Measurements from ENCODE around the gene UGT1A10.
"Not testable (repeated sequence)": the region's sequence is repeated elsewhere in the genome, so short reads cannot be mapped to it uniquely, and the experiment has no call there.

UGT1A10 gene

GRCh38 chr2:233636306-233636705, at the start of gene UGT1A10:
Gene UGT1A10, plus strand, starts transcription at chr2:233636448. Its CDS starts 75 bp downstream, at chr2:233636523.
- not testable (repeated sequence) for DNase-seq

- DNase-seq: no peak
These were observed 47.8 kb upstream of the UGT1A10 start for GRCh38 chr2:233588400-233588799.

- DNase-seq: not testable (repeated sequence)
These were observed 43.5 kb upstream of the UGT1A10 start for GRCh38 chr2:233592706-233593105.

DNA sequence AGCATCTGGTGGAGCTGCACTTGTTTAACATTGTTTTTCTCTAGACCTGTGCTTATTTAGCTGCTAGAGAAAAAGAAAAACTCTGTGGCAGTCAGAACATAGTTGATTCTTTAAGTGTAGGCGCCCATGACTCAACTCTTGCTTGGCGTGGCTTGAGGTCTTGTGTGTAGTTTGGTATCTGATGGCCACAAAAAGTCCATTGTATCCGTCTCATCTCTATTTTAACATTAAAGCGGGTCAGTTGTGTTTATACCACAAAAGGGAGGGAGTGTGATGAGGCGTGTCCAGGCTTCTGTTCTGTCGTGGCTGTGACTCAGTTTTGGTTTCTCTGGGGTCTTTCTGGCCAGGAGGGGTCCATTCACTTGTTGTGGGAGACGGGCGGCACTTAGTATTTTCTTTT, 43.0 kb upstream of the UGT1A10 start:
- no peak for DNase-seq

- DNase-seq: no peak
These were observed 38.7 kb upstream of the UGT1A10 start for GRCh38 chr2:233597522-233597921.

DNA sequence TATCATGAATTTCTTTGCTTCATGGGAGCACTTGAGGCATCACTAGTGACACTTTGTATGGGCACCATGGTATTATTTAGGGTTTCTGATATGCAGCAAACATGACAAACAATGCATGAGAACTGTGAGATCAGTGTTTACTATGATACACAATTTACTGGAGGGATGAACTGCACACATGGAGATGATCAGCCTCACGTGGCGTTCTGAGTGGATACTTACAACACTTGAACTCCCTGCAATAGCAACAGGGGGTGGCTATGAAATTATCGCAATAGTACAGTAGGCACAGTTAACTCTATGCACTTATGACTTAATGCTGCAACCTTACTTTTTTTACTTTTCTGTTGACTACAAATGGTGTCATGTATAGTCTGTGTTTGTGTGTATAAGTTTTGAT, 37.3 kb upstream of the UGT1A10 start:
- no peak for DNase-seq

GRCh38 chr2:233600386-233600785, 35.9 kb upstream of the UGT1A10 start:
- no peak for DNase-seq

- DNase-seq: no peak
These were observed 34.2 kb upstream of the UGT1A10 start for GRCh38 chr2:233602076-233602475.

- DNase-seq: no peak
These were observed 32.7 kb upstream of the UGT1A10 start for GRCh38 chr2:233603520-233603919.

DNA sequence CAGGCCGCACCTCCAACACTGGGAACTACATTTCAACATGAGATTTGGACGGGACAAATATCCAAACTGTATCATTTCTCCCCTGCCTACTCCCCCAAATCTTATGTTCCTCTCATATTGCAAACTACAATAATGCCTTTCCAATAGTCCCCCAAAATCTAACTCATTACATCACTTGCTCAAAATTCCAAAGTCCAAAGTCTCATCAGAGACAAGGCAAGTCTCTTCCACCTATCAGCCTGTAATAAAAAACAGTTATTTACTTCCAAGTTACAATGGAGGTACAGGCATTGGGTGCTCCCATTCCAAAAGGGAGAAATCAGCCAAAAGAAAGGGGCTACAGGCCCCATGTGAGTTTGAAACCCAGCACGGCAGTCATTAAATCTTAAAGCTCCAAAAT, 31.4 kb upstream of the UGT1A10 start:
- DNase-seq: no peak

GRCh38 chr2:233605680-233606079, 30.6 kb upstream of the UGT1A10 start:
- no peak for DNase-seq

DNA sequence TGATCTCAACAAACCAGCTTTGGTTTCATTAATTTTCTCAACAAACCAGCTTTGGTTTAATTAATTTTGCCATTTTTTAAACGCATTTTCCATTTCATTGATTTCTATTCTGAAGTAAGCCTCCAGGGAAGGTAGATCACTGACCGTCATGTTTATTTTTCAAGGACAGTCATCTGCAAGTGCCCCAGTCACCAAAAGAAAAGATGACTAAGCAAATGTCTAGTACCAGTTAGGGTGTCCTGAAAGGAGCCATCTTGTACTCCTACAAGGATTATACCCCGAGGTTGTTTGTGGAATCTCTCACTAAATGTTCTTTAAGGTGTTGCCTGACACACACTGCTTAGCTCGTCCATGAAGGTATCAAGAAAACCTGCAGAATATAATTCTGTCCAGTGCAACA, 25.0 kb upstream of the UGT1A10 start:
- DNase-seq: no peak

DNA sequence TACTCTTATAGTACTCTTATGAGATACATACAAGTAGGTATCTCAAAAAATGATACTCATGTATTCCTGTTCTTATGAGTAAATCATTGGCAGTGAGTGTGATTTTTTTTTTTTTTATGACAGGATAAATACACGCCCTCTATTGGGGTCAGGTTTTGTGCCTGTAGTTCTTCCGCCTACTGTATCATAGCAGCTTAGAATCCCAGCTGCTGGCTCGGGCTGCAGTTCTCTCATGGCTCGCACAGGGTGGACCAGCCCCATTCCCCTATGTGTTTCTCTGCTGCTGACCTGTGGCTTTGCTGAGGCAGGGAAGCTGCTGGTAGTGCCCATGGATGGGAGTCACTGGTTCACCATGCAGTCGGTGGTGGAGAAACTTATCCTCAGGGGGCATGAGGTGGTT, 18.8 kb upstream of the UGT1A10 start, which contains the start of gene UGT1A8:
Gene UGT1A8, plus strand, starts transcription at position 158 of the 400 bp plus-strand sequence. Its CDS starts 75 bp downstream, at position 233.
- not testable (repeated sequence) for DNase-seq

DNA sequence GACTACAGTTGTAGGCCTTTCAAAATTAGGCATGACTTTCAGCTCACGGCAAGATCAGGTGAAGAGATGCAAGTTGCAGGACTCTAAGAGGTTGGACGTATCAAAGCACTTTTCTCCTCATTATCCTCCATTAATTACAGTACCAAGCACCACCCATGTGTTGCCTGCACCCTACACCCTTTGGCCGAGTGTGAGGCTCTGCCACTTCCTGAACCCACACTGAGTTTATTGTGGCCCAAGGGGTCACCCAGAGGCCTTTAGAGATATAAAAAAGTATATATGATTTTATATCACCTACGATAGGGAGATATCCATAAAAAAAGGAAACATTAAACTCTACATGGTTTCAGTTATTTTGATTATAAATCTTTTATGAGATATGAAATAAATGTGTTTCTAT, 16.0 kb upstream of the UGT1A10 start:
- DNase-seq: no peak

DNA sequence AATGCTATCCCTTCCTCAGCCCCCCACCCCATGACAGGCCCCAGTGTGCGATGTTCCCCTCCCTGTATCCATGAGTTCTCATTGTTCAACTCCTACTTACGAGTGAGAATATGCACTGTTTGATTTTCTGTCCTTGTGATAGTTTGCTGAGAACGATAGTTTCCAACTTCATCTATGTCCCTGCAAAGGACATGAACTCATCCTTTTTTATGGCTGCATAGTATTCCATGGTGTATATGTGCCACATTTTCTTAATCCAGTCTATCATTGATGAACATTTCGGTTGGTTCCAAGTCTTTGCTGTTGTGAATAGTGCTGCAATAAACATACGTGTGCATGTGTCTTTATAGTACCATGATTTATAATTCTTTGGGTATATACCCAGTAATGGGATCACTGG, 14.4 kb upstream of the UGT1A10 start:
- not testable (repeated sequence) for DNase-seq

DNA sequence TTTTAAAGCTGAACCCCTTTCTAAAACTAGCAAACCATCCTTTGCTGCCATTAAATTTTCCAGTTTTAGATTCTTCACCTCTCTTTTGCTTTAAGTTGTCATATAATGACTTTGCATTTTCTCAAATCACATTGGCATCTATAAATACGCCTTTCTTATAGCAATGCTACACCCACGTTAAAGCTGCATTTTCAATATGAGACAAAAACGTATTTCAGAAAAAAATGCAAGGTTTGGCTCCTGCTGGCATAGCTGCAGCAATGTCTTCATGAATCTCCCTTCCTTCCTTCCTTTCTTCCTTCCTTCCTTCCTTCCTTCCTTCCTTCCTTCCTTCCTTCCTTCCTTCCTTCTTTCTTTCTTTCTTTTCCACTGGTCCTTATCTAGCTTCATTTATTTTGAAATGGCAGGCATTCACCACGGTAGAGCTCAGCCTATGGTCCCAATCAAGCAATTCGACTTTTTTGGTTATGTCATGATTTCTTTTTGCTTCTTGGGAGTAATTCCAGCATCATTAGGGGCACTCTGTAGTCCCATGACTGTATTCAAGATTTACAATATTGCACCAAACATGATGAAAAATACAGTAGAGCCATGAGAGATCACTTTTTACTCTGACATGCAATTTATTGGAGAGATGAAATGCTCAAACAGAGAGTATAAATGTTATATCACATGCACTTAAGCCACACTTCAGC, 8.8 kb upstream of the UGT1A10 start:
- no peak for DNase-seq

DNA sequence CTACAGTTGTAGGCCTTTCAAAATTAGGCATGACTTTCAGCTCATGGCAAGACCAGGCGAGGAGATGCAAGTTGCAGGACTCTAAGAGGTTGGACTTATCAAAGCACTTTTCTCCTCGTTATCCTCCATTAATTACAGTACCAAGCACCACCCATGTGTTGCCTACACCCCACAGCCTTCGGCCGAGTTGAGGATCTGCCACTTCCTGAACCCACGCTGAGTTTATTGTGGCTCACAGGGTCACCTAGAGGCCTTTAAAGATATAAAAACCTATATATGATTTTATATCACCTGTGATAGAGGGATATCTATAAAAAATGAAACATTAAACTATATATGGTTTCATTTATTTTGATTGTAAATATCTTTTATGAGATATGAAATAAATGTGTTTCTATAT, 2.6 kb downstream of the UGT1A10 start:
- DNase-seq: no peak

DNA sequence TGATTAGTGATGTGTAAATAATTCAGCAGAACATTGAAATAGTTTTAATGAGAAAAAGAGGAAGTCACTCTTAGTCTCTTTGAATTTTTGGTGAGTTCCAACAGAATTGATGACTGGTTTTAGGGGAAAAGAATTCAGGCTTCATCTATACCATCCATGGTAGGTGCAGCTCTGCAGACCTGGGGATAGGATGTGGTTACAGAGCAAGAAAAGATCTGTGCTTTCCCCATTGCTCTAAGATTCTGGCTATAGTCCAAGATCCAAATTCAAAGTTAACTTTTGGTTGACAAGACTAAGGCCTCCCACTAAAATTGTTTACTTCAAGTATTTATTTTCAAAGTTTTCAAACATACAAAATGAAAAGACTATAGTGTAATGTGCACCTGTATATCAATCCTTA, 3.6 kb downstream of the UGT1A10 start:
- DNase-seq: no peak

- no peak for DNase-seq
These were observed 6.9 kb downstream of the UGT1A10 start for GRCh38 chr2:233643128-233643527.

DNA sequence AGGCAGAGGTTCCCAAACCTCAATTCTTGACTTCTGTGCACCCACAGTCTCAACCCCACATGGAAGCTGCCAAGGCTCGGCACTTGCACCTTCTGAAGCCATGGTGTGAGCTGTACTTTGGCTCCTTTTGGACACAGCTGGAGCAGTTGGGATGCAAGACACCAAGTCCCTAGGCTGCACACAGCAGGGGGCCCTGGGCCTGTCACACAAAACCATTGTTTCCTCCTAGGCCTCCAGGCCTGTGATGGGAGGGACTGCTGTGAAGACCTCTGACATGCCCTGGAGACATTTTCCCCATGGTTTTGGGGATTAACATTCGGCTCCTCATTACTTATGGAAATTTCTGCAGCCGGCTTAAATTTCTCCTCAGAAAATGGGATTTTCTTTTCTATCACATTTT, 9.8 kb downstream of the UGT1A10 start:
- DNase-seq: not testable (repeated sequence)

DNA sequence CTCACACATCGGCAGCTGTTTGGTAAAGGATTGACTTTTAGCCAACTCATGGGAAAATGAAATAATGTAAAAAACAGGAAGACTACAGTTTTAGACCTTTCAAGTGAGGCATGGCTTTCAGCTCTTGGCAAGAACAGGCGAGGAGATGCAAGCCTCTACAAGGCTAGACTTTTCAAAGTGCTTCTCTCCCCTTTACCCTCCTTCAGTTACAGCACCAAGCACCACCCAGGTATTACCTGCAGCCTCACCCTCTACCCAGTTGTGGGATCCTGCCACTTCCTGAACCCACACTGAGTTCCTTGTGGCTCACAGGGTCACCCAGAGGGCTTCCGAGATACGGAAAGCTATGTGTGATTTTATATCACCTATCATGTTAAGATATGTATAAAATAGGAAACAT, 14.7 kb downstream of the UGT1A10 start:
- DNase-seq: no peak

GRCh38 chr2:233651430-233651829, 15.2 kb downstream of the UGT1A10 start:
- no peak for DNase-seq

DNA sequence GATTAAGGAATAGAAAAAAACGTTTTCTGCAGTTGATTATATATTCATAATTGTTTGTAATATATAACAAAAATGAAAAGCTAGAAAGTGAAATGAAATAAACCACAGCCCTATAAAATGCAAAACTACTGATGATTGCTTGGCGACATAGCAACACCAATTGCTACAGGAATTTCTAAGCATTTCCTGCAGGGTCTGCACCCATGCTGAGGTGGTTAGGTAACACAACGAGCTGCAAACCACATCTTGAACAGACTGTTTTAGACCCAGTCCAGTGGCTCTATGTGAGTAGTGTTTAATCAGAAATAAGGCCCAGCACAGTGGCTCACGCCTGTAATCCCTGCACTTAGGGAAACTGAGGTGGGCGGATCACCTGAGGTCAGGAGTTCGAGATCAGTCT, 18.3 kb downstream of the UGT1A10 start:
- DNase-seq: no peak

- no peak for DNase-seq
These were observed 18.8 kb downstream of the UGT1A10 start for GRCh38 chr2:233655043-233655442.

- not testable (repeated sequence) for DNase-seq
These were observed 19.7 kb downstream of the UGT1A10 start for GRCh38 chr2:233655943-233656342.
